CD4-positive, CD25-positive, alpha-beta regulatory T cell (primary cell): Measurements from ENCODE around the gene PPP4R4. TPM values are rescaled to one million over a fixed set of nuclear protein-coding genes. Genes with fewer than 3 reads are reported as not detected.
A peak's percentile ranks its signal among the peaks of the same experiment; 100 is the strongest.
"Not testable (repeated sequence)": the region's sequence is repeated elsewhere in the genome, so short reads cannot be mapped to it uniquely, and the experiment has no call there.

Source experiments
- ATAC-seq, 2 donors: fragments of 150-1000 bp; cut with Tn5 transposase; one replicate each; pipeline ENCODE4 v1.10.0; 2021; ENCODE audit warnings: low read depth in 2 of 2, moderate number of reproducible peaks in 2 of 2, moderate library complexity in 1 of 2
- DNase-seq, 3 donors: peaks; one replicate each; pipeline versions ENCODE4 v3.0.0 to v3.0.0-alpha.2; 2012 to 2022; ENCODE audit warnings: mixed read lengths in 1 of 3
- H3K27ac ChIP-seq: one replicate; pipeline ENCODE4 v1.7.0; 2013; ENCODE audit warnings: mild to moderate bottlenecking, low read length; ENCODE audit not compliant: insufficient read depth, poor library complexity, severe bottlenecking
- H3K27me3 ChIP-seq: one replicate; pipeline ENCODE4 v1.7.0; 2013; ENCODE audit warnings: low read length; ENCODE audit not compliant: control insufficient read depth, insufficient read depth
- H3K36me3 ChIP-seq: one replicate; pipeline ENCODE4 v1.7.0; 2013; ENCODE audit warnings: mild to moderate bottlenecking, low read length, moderate library complexity; ENCODE audit not compliant: control insufficient read depth, insufficient read depth
- H3K4me1 ChIP-seq: 2 replicates; pipeline ENCODE4 v1.7.0; 2013; ENCODE audit warnings: mild to moderate bottlenecking, low read length; ENCODE audit not compliant: insufficient read depth, control insufficient read depth, poor library complexity, severe bottlenecking
- H3K4me3 ChIP-seq: one replicate; pipeline ENCODE4 v1.7.0; 2013; ENCODE audit warnings: low read depth, mild to moderate bottlenecking, low read length, moderate library complexity
- H3K9me3 ChIP-seq, 2 experiments: 1 replicate in 1 of 2; 2 replicates in 1 of 2; pipeline ENCODE4 v1.7.0; 2013; ENCODE audit warnings: low read length in 2 of 2, mild to moderate bottlenecking in 1 of 2, moderate library complexity in 1 of 2; ENCODE audit not compliant: control insufficient read depth in 2 of 2
- H3K27ac Mint-ChIP-seq, 3 donors: one replicate each; pipeline ENCODE4 v1.8.0; 2020 to 2022; ENCODE audit warnings: mild to moderate bottlenecking in 3 of 3, mixed read lengths in 3 of 3, moderate library complexity in 2 of 3
- H3K27me3 Mint-ChIP-seq: one replicate; pipeline ENCODE4 v1.8.0; 2022; ENCODE audit warnings: mild to moderate bottlenecking, mixed read lengths
- H3K36me3 Mint-ChIP-seq: one replicate; pipeline ENCODE4 v1.8.0; 2020; ENCODE audit warnings: mixed read lengths
- H3K4me1 Mint-ChIP-seq, 4 donors: one replicate each; pipeline ENCODE4 v1.8.0; 2020 to 2022; ENCODE audit warnings: mixed read lengths in 4 of 4, mild to moderate bottlenecking in 1 of 4
- H3K4me3 Mint-ChIP-seq, 4 donors: one replicate each; pipeline ENCODE4 v1.8.0; 2020 to 2022; ENCODE audit warnings: mild to moderate bottlenecking in 4 of 4, mixed read lengths in 4 of 4, moderate library complexity in 3 of 4
- H3K9me3 Mint-ChIP-seq, 7 donors: one replicate each; pipeline ENCODE4 v1.8.0; 2020 to 2022; ENCODE audit warnings: mixed read lengths in 7 of 7, mild to moderate bottlenecking in 3 of 7, moderate library complexity in 2 of 7
- polyA plus RNA-seq, 4 donors: library from polyadenylated mRNA; unstranded; fragments of 300-500 nt; fragmentation: Illumina TruSeq; gene quantifications; one replicate each; pipeline ENCODE4 v1.2.3, GENCODE V29; 2021
- total RNA-seq: library from RNA; stranded (reverse); gene quantifications from one replicate; pipeline ENCODE4 v1.2.3, GENCODE V29; 2022

PPP4R4 gene
- total and polyA plus RNA-seq, 5 donors from 2014 or later: 0.15 to 0.69 (median 0.37) TPM; not detected in 2

- H3K27me3 Mint-ChIP-seq: peaks cover 30% of the 10 kb centered on the region
- Histone ChIP-seq H3K36me3 (no peaks in the 10 kb centered on the region), H3K4me1 (peaks cover 8% of the 10 kb centered on the region), H3K27me3 (peaks cover 8% of the 10 kb centered on the region), H3K27ac (no peak overlapping the region), H3K4me3 (no peak overlapping the region), H3K9me3 (no peaks in the 10 kb centered on the region)
- no peak for ATAC-seq
- no peak overlapping the region for H3K27ac Mint-ChIP-seq
- H3K4me1 Mint-ChIP-seq: peaks cover 6 to 13% (median 9%) of the 10 kb centered on the region in 4 donors
- H3K9me3 Mint-ChIP-seq: peaks cover 0 to 3% (median 0%) of the 10 kb centered on the region in 7 donors
- H3K36me3 Mint-ChIP-seq: no peaks in the 10 kb centered on the region
- H3K4me3 Mint-ChIP-seq: no peak overlapping the region
- DNase-seq: no peak
Observed at GRCh38 chr14:94153750-94154342, 20.3 kb upstream of the PPP4R4 start.

GRCh38 chr14:94156143-94156542, 18.0 kb upstream of the PPP4R4 start:
- H3K36me3 Mint-ChIP-seq, H3K4me3 Mint-ChIP-seq: not testable (repeated sequence)

GRCh38 chr14:94157197-94157596, 16.9 kb upstream of the PPP4R4 start:
- H3K27me3 Mint-ChIP-seq: peaks cover 27% of the 10 kb centered on the region
- no peak for ATAC-seq
- peaks cover 13 to 24% (median 17%) of the 10 kb centered on the region in 4 donors for H3K4me1 Mint-ChIP-seq
- DNase-seq: no peak
- Histone ChIP-seq H3K9me3 (no peaks in the 10 kb centered on the region), H3K4me1 (peaks cover 8% of the 10 kb centered on the region), H3K36me3 (no peaks in the 10 kb centered on the region), H3K27ac (no peak overlapping the region), H3K27me3 (peaks cover 8% of the 10 kb centered on the region), H3K4me3 (no peak overlapping the region)
- no peak overlapping the region for H3K27ac Mint-ChIP-seq
- no peak overlapping the region for H3K4me3 Mint-ChIP-seq
- H3K36me3 Mint-ChIP-seq: no peaks in the 10 kb centered on the region
- peaks cover 0 to 2% (median 0%) of the 10 kb centered on the region in 7 donors for H3K9me3 Mint-ChIP-seq

More at GRCh38 chr14:94156143-94156542, 18.0 kb upstream of the PPP4R4 start:
- not testable (repeated sequence) for H3K27ac Mint-ChIP-seq, H3K4me1 ChIP-seq, H3K27ac ChIP-seq, H3K9me3 ChIP-seq, H3K4me3 ChIP-seq, DNase-seq, H3K9me3 Mint-ChIP-seq, H3K36me3 ChIP-seq, ATAC-seq, H3K27me3 ChIP-seq
- Mint-ChIP-seq H3K4me1 (peaks cover 12 to 17% (median 13%) of the 10 kb centered on the region in 4 donors), H3K27me3 (peaks cover 24% of the 10 kb centered on the region)

- DNase-seq: peak in 2 of 3 donors; percentile 37 to 81
- peaks cover 8% of the 10 kb centered on the region for H3K4me1 ChIP-seq
Observed at GRCh38 chr14:94158239-94158883, 15.8 kb upstream of the PPP4R4 start.

GRCh38 chr14:94161058-94161457, 13.1 kb upstream of the PPP4R4 start:
- Histone ChIP-seq H3K36me3 (no peaks in the 10 kb centered on the region), H3K4me1 (peaks cover 8% of the 10 kb centered on the region), H3K9me3 (no peaks in the 10 kb centered on the region), H3K27me3 (peaks cover 8% of the 10 kb centered on the region), H3K27ac (no peak overlapping the region), H3K4me3 (no peak overlapping the region)
- H3K27ac Mint-ChIP-seq: peak overlapping the region in 1 of 3 donors; percentile 23
- DNase-seq (no peak), ATAC-seq (no peak)
- peaks cover 0 to 2% (median 0%) of the 10 kb centered on the region in 7 donors for H3K9me3 Mint-ChIP-seq
- H3K36me3 Mint-ChIP-seq: no peaks in the 10 kb centered on the region
- peaks cover 22% of the 10 kb centered on the region for H3K27me3 Mint-ChIP-seq
- no peak overlapping the region for H3K4me3 Mint-ChIP-seq
- peaks cover 13 to 29% (median 17%) of the 10 kb centered on the region in 4 donors for H3K4me1 Mint-ChIP-seq

More at GRCh38 chr14:94158239-94158883, 15.8 kb upstream of the PPP4R4 start:
- Histone ChIP-seq H3K27ac (no peak overlapping the region), H3K27me3 (peaks cover 8% of the 10 kb centered on the region), H3K9me3 (no peaks in the 10 kb centered on the region), H3K36me3 (no peaks in the 10 kb centered on the region), H3K4me3 (peak overlapping the region; percentile 13)
- Mint-ChIP-seq H3K4me1 (peaks cover 13 to 29% (median 17%) of the 10 kb centered on the region in 4 donors), H3K27me3 (peaks cover 24% of the 10 kb centered on the region), H3K27ac (no peak overlapping the region), H3K9me3 (peaks cover 0 to 2% (median 0%) of the 10 kb centered on the region in 7 donors), H3K4me3 (peak overlapping the region in 1 of 4 donors; percentile 44), H3K36me3 (no peaks in the 10 kb centered on the region)
- peak; percentile 77 to 78 for ATAC-seq

- Histone ChIP-seq H3K27ac (no peak overlapping the region), H3K36me3 (no peaks in the 10 kb centered on the region), H3K27me3 (peaks cover 3% of the 10 kb centered on the region), H3K9me3 (no peaks in the 10 kb centered on the region), H3K4me1 (peaks cover 8% of the 10 kb centered on the region), H3K4me3 (no peak overlapping the region)
- H3K9me3 Mint-ChIP-seq: peaks cover 0 to 2% (median 0%) of the 10 kb centered on the region in 7 donors
- DNase-seq (no peak), ATAC-seq (no peak)
- no peak overlapping the region for H3K4me3 Mint-ChIP-seq
- no peak overlapping the region for H3K27ac Mint-ChIP-seq
- H3K27me3 Mint-ChIP-seq: peaks cover 19% of the 10 kb centered on the region
- peaks cover 13 to 29% (median 17%) of the 10 kb centered on the region in 4 donors for H3K4me1 Mint-ChIP-seq
- no peaks in the 10 kb centered on the region for H3K36me3 Mint-ChIP-seq
Observed at GRCh38 chr14:94161981-94162380, 12.1 kb upstream of the PPP4R4 start.

GRCh38 chr14:94162466-94162865, 11.7 kb upstream of the PPP4R4 start:
- H3K9me3 Mint-ChIP-seq: peaks cover 0 to 2% (median 0%) of the 10 kb centered on the region in 7 donors
- H3K36me3 Mint-ChIP-seq: no peaks in the 10 kb centered on the region
- ATAC-seq (no peak), DNase-seq (no peak)
- no peak overlapping the region for H3K27ac Mint-ChIP-seq
- Histone ChIP-seq H3K4me1 (peaks cover 8% of the 10 kb centered on the region), H3K4me3 (no peak overlapping the region), H3K36me3 (no peaks in the 10 kb centered on the region), H3K27ac (no peak overlapping the region), H3K9me3 (no peaks in the 10 kb centered on the region), H3K27me3 (peaks cover 2% of the 10 kb centered on the region)
- H3K27me3 Mint-ChIP-seq: peaks cover 19% of the 10 kb centered on the region
- no peak overlapping the region for H3K4me3 Mint-ChIP-seq
- H3K4me1 Mint-ChIP-seq: peaks cover 13 to 29% (median 16%) of the 10 kb centered on the region in 4 donors
